IPS-18c (cell line): Measurements from ENCODE around the gene TBL1XR1.
A peak's percentile ranks its signal among the peaks of the same experiment; 100 is the strongest.
"Not testable (repeated sequence)": the region's sequence is repeated elsewhere in the genome, so short reads cannot be mapped to it uniquely, and the experiment has no call there.

Experiments used
- H3K4me3 ChIP-seq: 2 replicates; pipeline ENCODE4 v1.7.0; 2013; ENCODE audit warnings: low read depth, mild to moderate bottlenecking, low read length, moderate library complexity; ENCODE audit not compliant: insufficient read depth
- H3K9me3 ChIP-seq: one replicate; pipeline ENCODE4 v1.6.1; 2013; ENCODE audit warnings: mild to moderate bottlenecking, low read length, moderate library complexity; ENCODE audit not compliant: control insufficient read depth, insufficient read depth

Gene TBL1XR1

DNA sequence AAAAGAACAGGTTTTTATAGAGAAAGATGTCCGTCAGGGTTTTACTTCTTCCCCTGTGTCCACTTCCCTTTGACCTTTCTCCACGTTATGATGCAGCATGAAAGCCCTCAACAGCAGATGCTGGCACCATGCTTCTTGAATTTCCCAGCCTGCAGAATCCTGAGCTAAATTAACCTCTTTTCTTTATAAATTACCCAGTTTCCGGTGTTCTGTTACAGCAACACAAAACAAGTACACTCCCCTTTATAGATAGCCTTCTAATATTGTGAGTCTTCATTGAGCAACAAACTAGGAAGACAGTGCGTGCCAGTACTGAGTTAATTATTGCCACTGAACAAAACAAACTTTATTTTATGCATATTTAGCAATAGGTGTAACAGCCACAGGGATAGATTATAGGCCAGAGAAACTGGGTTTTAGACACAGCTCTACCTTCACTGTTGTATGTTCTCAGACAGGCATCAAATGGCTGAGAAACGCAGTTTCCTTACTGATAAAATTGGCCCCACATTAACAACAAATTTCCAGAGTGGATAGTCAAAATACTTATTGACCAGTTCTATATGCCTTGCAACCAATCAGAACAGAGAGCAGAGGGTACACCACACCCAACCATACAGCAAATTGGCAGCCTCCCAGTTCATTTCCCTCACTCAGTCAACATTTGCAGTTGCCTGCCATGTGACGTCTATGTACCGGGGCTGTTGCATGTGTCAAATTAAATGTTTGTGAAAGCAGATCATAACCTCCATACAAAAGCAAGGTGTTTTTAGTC is 14.4 kb upstream of the TBL1XR1 start:
- no peaks in the 10 kb centered on the region for H3K9me3 ChIP-seq
- no peak overlapping the region for H3K4me3 ChIP-seq

DNA sequence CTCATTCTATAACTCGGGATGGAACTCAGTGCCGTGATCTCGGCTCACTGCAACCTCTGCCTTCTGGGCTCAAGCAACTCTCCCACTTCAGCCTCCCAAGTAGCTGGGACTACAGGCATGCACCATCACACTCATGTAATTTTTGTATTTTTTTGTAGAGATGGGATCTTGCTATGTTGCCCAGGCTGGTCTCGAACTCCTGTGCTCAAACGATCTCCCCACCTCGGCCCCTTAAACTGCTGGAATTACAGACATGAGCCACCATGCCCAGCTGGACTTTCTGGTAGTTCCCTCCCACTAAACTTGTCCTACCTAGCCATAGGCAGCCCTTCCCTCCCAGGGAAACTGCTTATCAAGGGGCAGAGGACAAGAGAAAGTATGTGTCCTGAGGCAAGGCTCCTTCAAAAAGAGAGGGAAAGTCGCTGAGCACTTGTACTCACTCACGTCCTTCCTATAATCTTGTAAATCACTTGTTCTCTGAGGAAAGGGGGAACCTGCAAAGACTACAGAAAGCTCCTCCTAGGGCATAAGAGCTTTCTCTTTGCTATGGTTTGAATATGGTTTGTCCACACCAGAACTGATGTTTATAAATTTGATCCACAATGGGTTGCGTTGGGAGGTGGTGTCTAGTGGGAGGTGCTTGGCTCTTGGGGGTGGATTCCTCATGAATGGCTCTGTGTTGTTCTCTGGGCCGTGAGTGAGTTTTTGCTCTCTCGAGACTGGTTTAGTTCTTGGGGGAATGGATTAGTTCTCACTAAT is 13.6 kb upstream of the TBL1XR1 start:
- Histone ChIP-seq H3K9me3 (no peaks in the 10 kb centered on the region), H3K4me3 (no peak overlapping the region)

DNA sequence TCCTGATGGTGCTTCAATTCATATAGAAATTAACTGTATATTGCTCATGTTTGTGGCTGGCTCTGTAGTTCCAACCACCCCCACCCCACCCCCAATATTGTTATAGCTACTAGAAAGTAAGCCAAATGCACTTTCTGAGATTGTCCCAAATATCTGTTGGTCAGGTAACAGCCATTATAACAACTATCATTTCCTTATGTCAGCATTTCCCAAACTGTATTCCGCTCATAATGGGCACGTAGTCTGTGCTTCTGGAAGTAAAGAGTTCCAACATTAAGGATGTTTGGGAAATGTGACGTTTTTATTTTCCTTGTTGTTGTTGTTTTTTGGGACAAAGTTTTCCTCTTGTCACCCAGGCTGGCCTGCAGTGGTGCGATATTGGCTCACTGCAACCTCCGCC is 12.2 kb upstream of the TBL1XR1 start:
- Histone ChIP-seq H3K4me3 (no peak overlapping the region), H3K9me3 (no peaks in the 10 kb centered on the region)

DNA sequence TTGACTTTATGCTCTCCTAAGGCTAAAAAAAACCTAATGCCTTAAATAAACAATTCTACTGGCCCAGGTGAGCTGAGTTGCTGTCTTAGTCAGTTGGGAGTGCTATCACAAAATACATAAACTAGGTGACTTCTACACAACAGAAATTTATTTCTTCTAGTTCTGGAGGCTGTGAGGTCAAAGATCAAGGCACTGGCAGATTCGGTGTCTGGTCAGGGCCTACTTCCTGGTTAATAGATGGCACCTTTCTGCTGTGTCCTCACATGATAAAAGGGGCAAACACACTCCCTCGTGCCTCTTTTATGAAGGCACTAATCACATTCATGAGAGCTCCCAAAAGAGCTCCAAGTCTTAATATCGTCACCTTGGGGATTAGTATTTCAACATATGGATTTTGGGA is 11.5 kb upstream of the TBL1XR1 start:
- peaks cover 4% of the 10 kb centered on the region for H3K9me3 ChIP-seq

DNA sequence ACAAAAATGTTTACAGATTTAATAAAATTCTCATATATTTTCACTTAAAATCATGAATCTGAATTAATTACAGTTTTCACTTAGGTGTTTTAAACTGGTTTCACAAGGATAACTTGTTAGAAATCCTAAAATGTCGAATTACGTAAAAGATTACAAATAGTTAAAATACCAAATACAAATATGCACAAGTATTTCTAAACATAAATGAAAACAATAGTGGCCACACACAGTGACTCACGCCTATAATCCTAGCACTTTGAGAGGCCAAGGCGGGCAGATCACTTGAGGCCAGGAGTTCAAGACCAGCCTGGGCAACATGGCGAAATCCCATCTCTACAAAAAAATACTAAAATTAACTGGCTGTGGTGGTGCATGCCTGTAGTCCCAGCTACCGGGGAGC is 10.9 kb upstream of the TBL1XR1 start:
- Histone ChIP-seq H3K9me3 (peaks cover 4% of the 10 kb centered on the region), H3K4me3 (no peak overlapping the region)

More for the DNA sequence above, 11.5 kb upstream of the TBL1XR1 start:
- no peak overlapping the region for H3K4me3 ChIP-seq

DNA sequence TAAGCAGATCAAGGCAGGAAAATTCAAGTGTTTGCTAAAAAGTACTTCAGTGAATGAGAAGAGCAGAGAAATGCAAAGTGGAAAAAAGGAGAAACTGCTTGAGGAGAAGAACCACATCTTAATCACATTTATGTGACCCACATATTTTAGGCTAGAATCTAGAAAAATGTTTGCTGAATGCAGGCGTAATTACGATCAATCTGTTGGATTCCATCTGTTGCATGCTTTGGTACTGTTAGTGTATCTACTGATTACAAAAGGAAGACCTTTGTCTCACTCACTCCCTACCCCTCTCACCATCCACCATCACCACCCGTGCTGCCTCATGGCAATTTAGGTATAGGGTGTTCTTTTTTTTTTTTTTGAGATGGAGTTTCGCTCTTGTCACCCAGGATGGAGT is 9.7 kb upstream of the TBL1XR1 start:
- Histone ChIP-seq H3K4me3 (no peak overlapping the region), H3K9me3 (peaks cover 4% of the 10 kb centered on the region)

DNA sequence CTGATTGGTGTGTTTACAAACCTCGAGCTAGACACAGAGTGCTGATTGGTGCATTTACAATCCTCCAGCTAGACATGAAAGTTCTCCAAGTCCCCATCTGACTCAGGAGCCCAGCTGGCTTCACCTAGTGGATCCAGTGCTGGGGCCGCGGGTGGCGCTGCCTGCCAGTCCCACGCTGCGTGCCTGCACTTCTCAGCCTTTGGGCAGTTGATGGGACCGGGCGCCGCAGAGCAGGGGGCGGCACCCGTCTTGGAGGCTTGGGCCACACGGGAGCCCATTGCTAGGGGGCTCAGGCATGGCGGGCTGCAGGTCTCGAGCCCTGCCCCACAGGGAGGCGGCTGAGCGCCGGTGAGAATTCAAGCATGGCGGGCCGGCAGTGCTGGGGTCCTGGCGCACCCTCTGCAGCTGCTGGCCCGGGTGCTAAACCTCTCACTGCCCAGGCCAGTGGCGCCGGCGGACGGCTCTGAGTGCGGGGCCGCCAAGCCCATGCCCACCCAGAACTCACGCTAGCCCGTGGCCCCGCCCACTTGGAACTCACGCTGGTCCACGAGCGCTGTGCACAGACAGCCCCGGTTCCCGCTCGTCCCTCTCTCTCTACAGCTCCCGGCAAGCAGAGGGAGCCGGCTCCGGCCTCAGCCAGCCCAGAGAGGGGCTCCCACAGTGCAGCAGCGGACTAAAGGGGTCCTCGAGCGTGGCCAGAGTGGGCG is 6.6 kb upstream of the TBL1XR1 start:
- Histone ChIP-seq H3K9me3 (peaks cover 4% of the 10 kb centered on the region), H3K4me3 (no peak overlapping the region)

DNA sequence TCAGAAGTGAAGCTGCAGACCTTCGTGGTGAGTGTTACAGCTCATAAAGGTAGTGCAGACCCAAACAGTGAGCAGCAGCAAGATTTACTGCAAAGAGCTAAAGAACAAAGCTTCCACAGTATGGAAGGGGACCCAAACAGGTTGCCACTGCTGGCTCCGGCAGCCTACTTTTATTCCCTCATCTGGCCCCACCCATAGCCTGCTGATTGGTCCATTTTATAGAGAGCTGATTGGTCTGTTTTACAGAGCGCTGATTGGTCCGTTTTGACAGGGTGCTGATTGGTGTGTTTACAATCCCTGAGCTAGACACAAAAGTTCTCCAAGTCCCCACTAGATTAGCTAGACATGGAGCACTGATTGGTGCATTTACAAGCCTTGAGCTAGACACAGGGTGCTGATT is 5.7 kb upstream of the TBL1XR1 start:
- H3K4me3 ChIP-seq = not testable (repeated sequence)

DNA sequence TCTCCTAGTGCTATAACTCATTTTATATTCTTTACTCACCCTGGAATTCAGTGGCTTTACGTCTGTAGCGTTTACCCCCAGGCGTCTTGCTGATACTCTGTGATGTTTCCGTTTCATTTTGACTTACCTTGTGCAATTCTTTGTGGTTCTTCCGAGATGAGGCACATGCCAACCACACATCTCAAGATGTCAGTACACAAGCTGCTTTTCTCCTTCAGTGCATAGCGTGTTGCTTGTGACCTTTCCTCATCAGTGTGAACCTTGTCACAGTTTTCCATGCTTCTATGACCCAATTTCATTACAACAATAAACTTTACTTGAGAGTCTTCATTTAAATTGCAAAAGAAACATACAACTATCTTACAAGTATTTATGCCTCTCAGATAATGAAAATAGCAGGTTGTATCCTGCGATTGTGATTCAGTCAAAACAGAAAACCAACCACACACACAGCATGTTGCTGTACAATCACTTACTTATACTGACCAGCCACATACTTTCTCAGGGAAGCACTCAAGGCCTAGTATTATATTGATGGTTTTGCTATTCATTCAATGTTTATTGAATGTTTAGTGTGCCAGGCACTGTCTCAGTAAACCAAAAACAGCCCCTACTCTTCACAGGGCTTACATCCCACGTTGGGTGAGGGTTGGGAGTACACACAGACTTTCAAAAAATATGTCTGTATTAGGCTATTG is 4.6 kb upstream of the TBL1XR1 start:
- Histone ChIP-seq H3K9me3 (peaks cover 4% of the 10 kb centered on the region), H3K4me3 (no peak overlapping the region)

More for the DNA sequence above, 5.7 kb upstream of the TBL1XR1 start:
- H3K9me3 ChIP-seq = not testable (repeated sequence)

DNA sequence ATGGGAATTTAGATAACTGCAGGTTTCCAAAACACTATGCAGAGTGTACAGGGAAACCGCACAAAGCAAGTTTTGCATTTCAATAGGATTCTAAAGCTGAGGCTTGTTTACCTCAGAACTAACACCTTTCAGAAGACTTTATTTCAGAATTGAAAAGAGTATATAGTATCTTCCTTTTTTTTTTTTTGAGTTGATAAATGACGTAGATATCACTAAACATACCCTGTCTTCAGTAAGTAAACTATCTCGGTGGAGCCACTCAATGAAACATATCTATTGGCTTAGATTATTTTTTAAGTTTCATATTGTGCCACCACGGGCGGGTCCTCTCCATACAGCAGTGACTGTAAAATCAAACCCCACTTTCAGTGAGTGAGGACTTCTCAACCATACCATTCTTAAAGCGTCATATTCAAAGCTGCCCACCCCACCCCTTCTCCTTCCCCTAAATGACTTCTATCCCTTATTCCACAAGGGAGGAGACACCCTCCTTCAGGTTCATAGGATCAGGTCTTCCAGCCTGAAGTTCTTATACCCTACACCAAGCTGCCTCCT is 2.0 kb upstream of the TBL1XR1 start:
- Histone ChIP-seq H3K9me3 (peaks cover 4% of the 10 kb centered on the region), H3K4me3 (no peak overlapping the region)

DNA sequence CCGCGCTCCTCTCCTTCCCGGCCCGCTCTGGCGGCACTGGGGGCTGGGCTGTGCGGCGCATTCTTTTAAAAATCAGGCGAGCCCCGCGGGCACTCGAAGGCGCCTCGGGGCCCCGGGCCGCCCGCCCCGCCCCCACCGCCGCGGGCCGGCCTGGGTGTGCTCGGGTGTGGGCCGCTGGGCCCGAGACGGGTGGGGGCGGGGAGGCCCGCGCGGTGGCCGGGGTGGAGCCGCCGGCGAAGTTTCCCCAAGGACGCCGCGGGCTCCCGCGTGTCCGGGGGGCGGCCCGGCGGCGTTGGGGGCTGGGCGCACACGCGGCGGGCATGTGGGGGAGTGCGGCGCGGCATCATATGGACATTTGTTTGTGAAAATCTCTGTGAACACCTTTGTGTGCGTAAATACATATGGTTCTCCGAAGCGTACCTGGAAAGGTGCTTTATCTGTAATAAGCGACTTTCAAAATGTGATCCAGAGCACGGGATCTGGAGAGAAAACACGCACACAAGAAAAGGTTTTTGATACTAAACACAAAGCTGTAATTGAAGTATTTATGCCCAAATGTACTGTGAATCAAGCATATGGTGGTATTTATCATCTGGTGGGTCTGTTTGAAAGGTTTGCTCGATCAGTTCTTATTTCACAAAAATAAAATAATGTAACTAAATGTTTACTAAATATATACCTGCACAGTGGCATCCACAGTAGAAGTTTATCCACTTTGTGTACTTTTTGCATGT is 612 bp upstream of the TBL1XR1 start:
- Histone ChIP-seq H3K9me3 (no peaks in the 10 kb centered on the region), H3K4me3 (peak overlapping the region; percentile 50)

DNA sequence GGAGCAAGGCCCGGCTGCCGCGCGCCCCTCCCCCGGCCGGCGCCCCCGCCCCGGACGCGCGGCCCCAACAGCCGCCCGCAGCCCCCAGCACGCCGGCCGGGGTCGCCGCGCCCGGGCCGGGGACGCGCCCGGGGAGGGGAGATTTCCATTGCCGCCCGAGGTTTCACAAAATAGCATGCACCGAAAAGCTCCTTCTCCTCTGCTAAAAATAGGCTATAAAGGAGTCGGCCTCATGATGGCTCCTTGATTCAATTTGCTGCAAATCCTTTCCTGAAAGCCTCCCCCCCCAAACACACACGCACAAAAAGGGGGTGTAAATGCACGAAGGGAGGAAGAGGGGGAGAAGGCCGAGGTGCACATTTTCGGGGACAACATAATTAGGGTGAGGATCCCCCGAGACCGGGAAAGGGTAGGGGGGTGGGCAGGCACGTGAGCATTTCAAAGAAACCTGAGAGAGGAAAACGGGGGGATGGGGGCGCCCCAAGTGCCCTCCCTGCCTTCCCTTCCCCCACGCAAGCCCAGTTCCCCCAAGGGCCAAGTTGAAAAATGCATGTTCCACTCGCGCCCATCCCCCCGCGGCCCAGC is 734 bp downstream of the TBL1XR1 start:
- Histone ChIP-seq H3K9me3 (no peaks in the 10 kb centered on the region), H3K4me3 (peak overlapping the region; percentile 75)

DNA sequence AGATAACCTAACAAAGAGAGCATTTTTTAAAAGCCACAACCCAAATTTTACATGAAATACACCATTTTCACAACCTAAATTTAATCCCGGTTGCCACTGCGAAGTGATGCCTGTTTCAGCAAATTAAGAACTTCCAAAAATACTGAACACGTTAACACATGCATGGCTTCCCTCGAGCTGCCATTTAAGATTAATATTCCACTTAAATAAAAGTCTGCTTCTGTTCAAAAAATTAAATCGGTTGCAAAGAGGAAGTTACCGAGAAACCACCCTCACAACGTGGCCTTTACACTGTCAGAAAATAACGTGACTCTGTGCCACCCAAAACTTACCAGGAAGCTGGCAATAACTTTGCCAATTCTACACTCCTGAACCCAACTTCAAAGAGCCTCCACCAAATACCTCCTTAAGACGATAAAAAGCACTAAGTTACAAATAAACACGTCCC is 1.2 kb downstream of the TBL1XR1 start:
- Histone ChIP-seq H3K9me3 (no peaks in the 10 kb centered on the region), H3K4me3 (peak overlapping the region; percentile 75)

DNA sequence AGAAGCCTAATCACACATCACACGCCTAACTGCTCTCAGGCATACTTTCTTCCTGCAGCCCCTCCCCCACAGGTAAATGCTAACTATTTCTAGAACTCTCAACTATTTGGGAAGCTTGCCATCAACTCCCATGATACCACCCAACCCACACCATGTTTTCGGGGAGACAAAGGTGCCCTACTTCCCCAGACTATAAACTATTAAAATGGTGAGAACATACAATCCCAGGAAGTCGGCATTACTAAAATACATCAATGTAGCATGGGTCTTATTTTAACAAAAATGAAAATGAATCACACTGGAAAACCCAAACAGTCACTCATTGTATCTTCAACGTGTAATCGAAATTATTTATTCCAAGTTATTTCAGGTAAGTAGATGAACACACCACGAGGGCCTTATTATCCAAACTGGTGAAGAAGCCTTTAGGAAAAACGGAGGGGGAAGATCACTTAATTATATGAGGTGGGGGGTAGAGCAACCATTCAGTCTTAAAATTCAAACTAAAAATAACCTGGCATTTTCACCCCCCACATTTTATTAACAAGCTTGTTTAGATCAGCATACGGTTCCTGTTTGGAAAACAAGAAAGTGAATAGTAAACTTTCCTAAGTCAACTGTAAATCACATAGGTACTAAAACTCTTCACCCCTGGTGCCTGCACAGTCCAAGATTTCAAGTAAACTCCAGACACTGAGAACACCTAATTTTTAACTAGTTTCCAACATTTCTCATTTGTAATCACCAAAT is 1.9 kb downstream of the TBL1XR1 start:
- Histone ChIP-seq H3K9me3 (no peaks in the 10 kb centered on the region), H3K4me3 (peak overlapping the region; percentile 75)

DNA sequence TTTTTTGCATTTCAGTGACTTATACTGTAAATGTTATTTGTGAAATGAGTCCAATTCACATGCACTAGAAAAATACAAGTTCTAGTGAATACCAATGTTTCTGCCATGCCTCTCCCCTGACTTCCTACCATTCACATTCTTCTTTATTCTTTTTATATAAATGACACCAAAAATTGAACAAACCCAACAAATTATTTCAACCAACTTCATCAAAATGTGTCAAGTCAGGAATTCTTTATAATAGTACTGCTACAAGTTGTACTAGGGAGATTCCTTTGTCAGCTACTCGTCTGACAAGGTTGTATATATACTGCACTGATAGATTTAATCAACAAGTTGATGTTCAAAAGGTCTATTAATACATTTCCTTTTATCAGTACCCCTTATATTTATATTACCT is 3.0 kb downstream of the TBL1XR1 start:
- Histone ChIP-seq H3K4me3 (no peak overlapping the region), H3K9me3 (no peaks in the 10 kb centered on the region)
